Measurements from ENCODE around the gene TBXA2R. TPM values are rescaled to one million over a fixed set of nuclear protein-coding genes. Genes with fewer than 3 reads are reported as not detected.

The TBXA2R gene
- total RNA-seq, 1 experiment from 2014 or later: not detected

DNA sequence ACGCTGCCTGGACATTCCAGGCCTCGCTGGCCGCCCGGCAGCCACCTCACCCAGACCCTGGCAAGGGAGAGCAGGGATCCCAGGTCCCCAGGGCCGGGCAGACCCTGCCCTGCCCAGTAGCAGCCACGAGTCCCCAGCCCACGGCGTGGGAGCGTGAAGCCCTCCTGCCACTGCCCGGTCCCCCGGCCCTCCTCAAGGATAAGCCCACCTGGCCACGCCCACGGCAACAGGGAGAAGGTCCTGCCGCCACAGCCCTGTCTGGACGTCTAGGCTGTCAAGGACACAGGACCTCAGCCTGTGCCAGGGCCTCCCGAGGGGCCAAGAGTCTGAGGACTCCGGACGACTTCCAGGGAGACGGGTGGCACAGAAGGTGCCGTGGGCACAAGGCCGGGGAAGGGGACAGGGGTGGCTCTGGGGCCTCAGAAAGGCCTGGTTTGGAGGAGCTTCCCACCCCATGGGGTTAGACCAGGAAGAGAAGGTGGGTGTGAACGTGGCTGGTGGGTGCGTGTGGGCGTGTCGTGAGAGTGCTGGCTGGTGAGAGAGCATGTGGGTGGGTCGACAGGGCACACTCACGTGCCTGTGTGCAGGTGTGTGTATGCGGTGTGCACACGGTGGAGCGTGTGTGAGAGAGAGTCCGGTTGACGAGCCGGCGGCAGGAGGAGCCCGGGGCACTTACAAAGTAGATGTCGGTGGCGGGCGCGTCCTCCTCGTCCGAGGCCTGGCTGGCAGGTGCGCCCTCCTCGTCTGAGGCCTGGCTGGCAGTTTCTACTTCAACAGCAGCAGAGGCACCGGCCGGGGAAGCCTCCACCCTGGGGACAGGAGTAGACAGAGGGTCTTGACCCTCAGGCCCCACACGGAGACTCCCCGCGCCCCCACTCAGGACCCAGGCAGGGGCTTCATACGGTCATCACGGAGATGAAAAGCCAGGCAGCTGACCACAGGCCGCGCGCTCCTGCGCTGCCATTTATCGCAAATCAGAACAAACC lies 31.8 kb upstream of the TBXA2R start:
- DNase-seq (ENCODE audit: unreplicated experiment): no peak
- Mint-ChIP-seq H3K27me3 (ENCODE audit: insufficient read depth, unreplicated experiment) (no peaks in the 10 kb centered on the region), H3K36me3 (ENCODE audit: insufficient read depth, unreplicated experiment) (peaks cover 9% of the 10 kb centered on the region), H3K27ac (ENCODE audit: low read depth, unreplicated experiment) (no peak overlapping the region), H3K4me3 (ENCODE audit: unreplicated experiment) (no peak overlapping the region), H3K9me3 (ENCODE audit: unreplicated experiment) (no peaks in the 10 kb centered on the region), H3K4me1 (ENCODE audit: insufficient read depth, unreplicated experiment) (no peaks in the 10 kb centered on the region)
- intact Hi-C loops (cut with micrococcal nuclease): no loop called here
- ChIA-PET CTCF (no interaction called here), POLR2A (no interaction called here)
- TF ChIP-seq, protein P1, sequence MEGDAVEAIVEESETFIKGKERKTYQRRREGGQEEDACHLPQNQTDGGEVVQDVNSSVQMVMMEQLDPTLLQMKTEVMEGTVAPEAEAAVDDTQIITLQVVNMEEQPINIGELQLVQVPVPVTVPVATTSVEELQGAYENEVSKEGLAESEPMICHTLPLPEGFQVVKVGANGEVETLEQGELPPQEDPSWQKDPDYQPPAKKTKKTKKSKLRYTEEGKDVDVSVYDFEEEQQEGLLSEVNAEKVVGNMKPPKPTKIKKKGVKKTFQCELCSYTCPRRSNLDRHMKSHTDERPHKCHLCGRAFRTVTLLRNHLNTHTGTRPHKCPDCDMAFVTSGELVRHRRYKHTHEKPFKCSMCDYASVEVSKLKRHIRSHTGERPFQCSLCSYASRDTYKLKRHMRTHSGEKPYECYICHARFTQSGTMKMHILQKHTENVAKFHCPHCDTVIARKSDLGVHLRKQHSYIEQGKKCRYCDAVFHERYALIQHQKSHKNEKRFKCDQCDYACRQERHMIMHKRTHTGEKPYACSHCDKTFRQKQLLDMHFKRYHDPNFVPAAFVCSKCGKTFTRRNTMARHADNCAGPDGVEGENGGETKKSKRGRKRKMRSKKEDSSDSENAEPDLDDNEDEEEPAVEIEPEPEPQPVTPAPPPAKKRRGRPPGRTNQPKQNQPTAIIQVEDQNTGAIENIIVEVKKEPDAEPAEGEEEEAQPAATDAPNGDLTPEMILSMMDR (IDR thresholded peaks at IDR 0.05; ENCODE audit: unreplicated experiment): no peak
- BruUV-seq (replicated peaks): no TSS peak

DNA sequence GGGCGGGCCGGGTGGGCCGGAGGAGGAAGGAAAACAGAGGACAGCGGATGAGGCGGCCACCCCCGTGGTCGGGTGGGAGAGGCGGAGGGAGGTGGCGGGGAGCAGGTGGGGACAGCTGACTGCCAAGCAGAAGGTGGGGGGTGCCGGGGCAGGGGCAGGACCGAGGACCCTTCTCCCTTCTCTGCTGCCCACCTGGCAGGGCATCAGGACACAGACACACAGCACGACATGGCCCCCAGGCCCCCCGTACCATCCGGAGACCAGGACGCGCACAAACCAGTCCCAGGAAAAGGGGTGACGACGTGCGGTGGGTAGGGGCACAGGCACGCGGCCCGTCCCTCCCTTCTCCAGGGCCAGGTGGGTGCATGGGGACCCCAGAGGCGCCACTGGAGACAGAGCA lies 30.9 kb upstream of the TBXA2R start:
- ChIA-PET POLR2A (no interaction called here), CTCF (no interaction called here)
- no peak for DNase-seq (ENCODE audit: unreplicated experiment)
- Mint-ChIP-seq H3K36me3 (ENCODE audit: insufficient read depth, unreplicated experiment) (peaks cover 9% of the 10 kb centered on the region), H3K9me3 (ENCODE audit: unreplicated experiment) (no peaks in the 10 kb centered on the region), H3K4me3 (ENCODE audit: unreplicated experiment) (no peak overlapping the region), H3K27ac (ENCODE audit: low read depth, unreplicated experiment) (no peak overlapping the region), H3K4me1 (ENCODE audit: insufficient read depth, unreplicated experiment) (no peaks in the 10 kb centered on the region), H3K27me3 (ENCODE audit: insufficient read depth, unreplicated experiment) (no peaks in the 10 kb centered on the region)
- intact Hi-C loops (cut with micrococcal nuclease): no loop called here
- TF ChIP-seq, protein P1 (IDR thresholded peaks at IDR 0.05; ENCODE audit: unreplicated experiment): no peak
- BruUV-seq (replicated peaks): no TSS peak

DNA sequence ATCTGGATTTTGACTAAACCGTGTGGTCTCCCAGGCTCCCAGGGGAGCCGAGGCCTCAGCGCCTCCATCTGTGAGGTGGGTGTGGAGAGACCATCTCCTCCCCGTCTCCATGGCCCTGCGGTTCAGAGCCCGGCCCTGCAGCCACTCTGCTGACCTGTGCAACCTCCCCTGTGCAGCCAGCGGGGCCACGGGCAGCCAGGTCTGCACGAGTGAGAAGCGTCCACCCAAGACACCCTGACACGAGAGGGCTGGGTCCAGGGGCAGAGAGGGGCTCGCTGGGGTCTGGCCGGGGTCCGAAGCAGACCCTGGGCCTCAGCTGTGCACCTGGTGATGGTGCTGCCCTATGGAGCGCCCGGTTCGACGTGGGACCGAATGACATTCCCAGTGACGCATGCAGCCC lies 30.3 kb upstream of the TBXA2R start:
- TF ChIP-seq, protein P1 (IDR thresholded peaks at IDR 0.05; ENCODE audit: unreplicated experiment): no peak
- intact Hi-C loops (cut with micrococcal nuclease): no loop called here
- Mint-ChIP-seq H3K9me3 (ENCODE audit: unreplicated experiment) (no peaks in the 10 kb centered on the region), H3K36me3 (ENCODE audit: insufficient read depth, unreplicated experiment) (peaks cover 9% of the 10 kb centered on the region), H3K27ac (ENCODE audit: low read depth, unreplicated experiment) (no peak overlapping the region), H3K27me3 (ENCODE audit: insufficient read depth, unreplicated experiment) (no peaks in the 10 kb centered on the region), H3K4me3 (ENCODE audit: unreplicated experiment) (no peak overlapping the region), H3K4me1 (ENCODE audit: insufficient read depth, unreplicated experiment) (no peaks in the 10 kb centered on the region)
- no TSS peak for BruUV-seq (replicated peaks)
- ChIA-PET POLR2A (no interaction called here), CTCF (no interaction called here)
- no peak for DNase-seq (ENCODE audit: unreplicated experiment)

GRCh38 chr19:3636506-3636905 lies 29.8 kb upstream of the TBXA2R start:
- intact Hi-C loops (cut with micrococcal nuclease): no loop called here
- H3K9me3 Mint-ChIP-seq (ENCODE audit: unreplicated experiment): no peaks in the 10 kb centered on the region
- H3K27ac Mint-ChIP-seq (ENCODE audit: low read depth, unreplicated experiment): no peak overlapping the region
- no peak for DNase-seq (ENCODE audit: unreplicated experiment)
- no peak overlapping the region for H3K4me3 Mint-ChIP-seq (ENCODE audit: unreplicated experiment)
- H3K27me3 Mint-ChIP-seq (ENCODE audit: insufficient read depth, unreplicated experiment): no peaks in the 10 kb centered on the region
- no peaks in the 10 kb centered on the region for H3K4me1 Mint-ChIP-seq (ENCODE audit: insufficient read depth, unreplicated experiment)
- ChIA-PET CTCF (no interaction called here), POLR2A (no interaction called here)
- peaks cover 5% of the 10 kb centered on the region for H3K36me3 Mint-ChIP-seq (ENCODE audit: insufficient read depth, unreplicated experiment)
- TF ChIP-seq, protein P1 (IDR thresholded peaks at IDR 0.05; ENCODE audit: unreplicated experiment): no peak
- no TSS peak for BruUV-seq (replicated peaks)
